Heart right ventricle (tissue), 16 donors: Measurements from ENCODE around the gene ITPKB. TPM values are rescaled to one million over a fixed set of nuclear protein-coding genes. Genes with fewer than 3 reads are reported as not detected.

Experiments used
- ATAC-seq, 8 donors: fragments of 200-7000 bp; cut with Tn5 transposase; one replicate each; pipeline ENCODE4 v1.9.1; 2020; ENCODE audit warnings: mild to moderate bottlenecking in 8 of 8, moderate library complexity in 8 of 8, moderate number of reproducible peaks in 1 of 8
- DNase-seq, 2 donors: peaks; one replicate each; pipeline ENCODE4 v3.0.0-alpha.2; 2020
- H3K27ac ChIP-seq, 10 donors: fragments of 200-600 bp; sonication (generic) in 2 of 10; one replicate each; pipeline versions ENCODE4 v1.5.0 to v1.8.0; 2020 to 2022; ENCODE audit warnings: mild to moderate bottlenecking in 3 of 10
- H3K27me3 ChIP-seq, 7 donors: fragments of 200-600 bp; one replicate each; pipeline ENCODE4 v1.8.0; 2021 to 2022; ENCODE audit warnings: mild to moderate bottlenecking in 2 of 7
- H3K36me3 ChIP-seq, 9 donors: fragments of 200-600 bp; sonication (generic) in 1 of 9; one replicate each; pipeline versions ENCODE4 v1.5.0 to v1.8.0; 2020 to 2022; ENCODE audit warnings: mild to moderate bottlenecking in 2 of 9
- H3K4me1 ChIP-seq, 9 donors: fragments of 200-600 bp; sonication (generic) in 1 of 9; one replicate each; pipeline versions ENCODE4 v1.5.0 to v1.8.0; 2020 to 2022; ENCODE audit warnings: mild to moderate bottlenecking in 4 of 9
- H3K4me3 ChIP-seq, 10 donors: fragments of 200-600 bp; sonication (generic) in 2 of 10; one replicate each; pipeline versions ENCODE4 v1.5.0 to v1.8.0; 2020 to 2022; ENCODE audit warnings: mild to moderate bottlenecking in 7 of 10, moderate library complexity in 2 of 10
- H3K9me3 ChIP-seq, 11 donors: fragments of 200-600 bp in 10 of 11; sonication (generic) in 2 of 11; one replicate each; pipeline versions ENCODE4 v1.5.0 to v1.8.0; 2013 to 2022; ENCODE audit warnings: mild to moderate bottlenecking in 2 of 11, control low read depth in 1 of 11, moderate library complexity in 1 of 11
- WGBS, 2 donors: extraction: QIAGEN DNeasy Blood & Tissue Kit; methylation state at CpG; one replicate each; pipeline ENCODE4 v1.1.7; 2013; ENCODE audit warnings: inconsistent platforms in 1 of 2; 5-methylcytosine and 5-hydroxymethylcytosine counted together
- intact Hi-C, 10 donors: fragments of 100-400 bp; cut with DNase I; formaldehyde crosslinking; loops; one replicate each; pipeline versions ENCODE4 v1.11.1 to v1.14.2; 2022
- polyA plus RNA-seq, 2 donors: library from polyadenylated mRNA; stranded (reverse); fragments of 200-250 nt; gene quantifications; one replicate each; pipeline ENCODE4 v1.2.3, GENCODE V29; 2013
- total RNA-seq, 10 donors: library from RNA; stranded (reverse); fragmentation: NEBNext Ultra II Directional in 3 of 10; extraction: Animal tissue kit (Norgen Biotek cat#: 25700) in 3 of 10; gene quantifications; one replicate each; pipeline versions ENCODE4 v1.2.1 to v1.2.4, GENCODE V29; 2021 to 2023
- TF ChIP-seq, protein P1 (sequence below), 9 donors: fragments of 200-600 bp; sonication (generic) in 2 of 9; IDR thresholded peaks; one replicate each; pipeline versions ENCODE4 v1.5.0 to v1.8.0; 2021 to 2022; ENCODE audit warnings: antibody characterized with exemption in 9 of 9, mild to moderate bottlenecking in 5 of 9, moderate library complexity in 1 of 9
- donor health status: Arrhythmogenic right ventricular cardiomyopathy.
- donor health status: ischemic (EF 13 %, LVEDD 7.1; RV severe dilation, severe dysfunction).
- donor health status: healthy with polysubstance abuse.
- donor health status: DM: no; HTN: yes; CAD: no.
- donor health status: DM: no; HTN: no; CAD: no.
- donor health status: ischemic (EF 25% LVEDD 6.9; RV normal size, moderate dysfunction).
- donor health status: ischemic (EF 25% LVEDD 5.7; RV mildly dilated, moderate dysfunction).
- donor health status: healthy.
- donor health status: DM: yes; HTN: yes; CAD: no.
- donor health status: Ischemic cardiomyopathy.
- donor health status: ischemic (EF 35%, LVEDD 5.7; RV mildly dilated, moderate dysfunction).
- donor health status: nonischemic (EF 11% LVEDD 7.7; RV severe dilation, severe dysfunction).
- donor health status: DM: yes; HTN: yes; CAD: no.
- donor health status: PGD.
- donor health status: ischemic (EF 29% LVEDD 5.4; RV normal size, mild dysfunction).
- donor health status: nonischemic (EF 23%, LVEDD 6.1; RV moderate dilation, normal function).

The ITPKB gene
- total and polyA plus RNA-seq, 12 donors, result 4.5 to 30.5 (median 16.1) TPM

DNA sequence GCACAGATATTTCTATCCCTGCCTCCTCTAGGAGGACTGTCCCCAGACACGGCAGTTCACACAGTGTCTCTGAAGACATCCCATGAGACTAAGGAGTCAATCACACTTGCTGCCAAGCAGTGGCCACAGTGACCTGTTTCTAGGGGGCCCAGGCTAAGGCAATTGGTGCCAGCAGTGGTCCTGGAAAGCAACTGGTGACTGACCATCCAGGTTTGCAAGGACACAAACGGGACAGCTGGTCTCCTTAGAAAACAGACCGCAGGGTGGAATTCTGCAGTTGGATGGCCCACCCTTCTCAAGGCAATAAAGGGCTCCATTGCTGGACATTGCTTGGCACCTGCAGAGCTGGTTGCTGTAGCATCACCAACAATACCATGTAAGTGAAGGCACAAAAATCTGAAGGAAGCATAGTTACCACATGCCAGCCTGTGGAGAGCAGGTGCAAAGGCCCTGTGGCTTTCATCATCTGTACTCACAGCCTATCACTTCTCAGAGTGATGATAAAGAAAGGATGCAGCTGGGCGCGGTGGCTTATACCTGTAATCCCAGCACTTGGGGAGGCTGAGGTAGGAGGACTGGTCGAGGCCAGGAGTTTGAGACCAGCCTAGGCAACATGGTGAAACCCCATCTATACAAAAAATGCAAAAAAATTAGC is 109.1 kb downstream of the ITPKB start:
- intact Hi-C loops, result loop anchor here in 7 of 10 donors (5.0 to 10.0 kb wide), 6 partner anchors 55 to 815 kb away; partner anchors contain the start of gene ITPKB (in 1 of the 7)
- peaks cover 0 to 41% (median 24%) of the 10 kb centered on the region in 9 donors for H3K4me1 ChIP-seq
- no peak overlapping the region for H3K27ac ChIP-seq
- H3K4me3 ChIP-seq, result no peak overlapping the region
- H3K27me3 ChIP-seq, result no peaks in the 10 kb centered on the region
- TF ChIP-seq, protein P1, sequence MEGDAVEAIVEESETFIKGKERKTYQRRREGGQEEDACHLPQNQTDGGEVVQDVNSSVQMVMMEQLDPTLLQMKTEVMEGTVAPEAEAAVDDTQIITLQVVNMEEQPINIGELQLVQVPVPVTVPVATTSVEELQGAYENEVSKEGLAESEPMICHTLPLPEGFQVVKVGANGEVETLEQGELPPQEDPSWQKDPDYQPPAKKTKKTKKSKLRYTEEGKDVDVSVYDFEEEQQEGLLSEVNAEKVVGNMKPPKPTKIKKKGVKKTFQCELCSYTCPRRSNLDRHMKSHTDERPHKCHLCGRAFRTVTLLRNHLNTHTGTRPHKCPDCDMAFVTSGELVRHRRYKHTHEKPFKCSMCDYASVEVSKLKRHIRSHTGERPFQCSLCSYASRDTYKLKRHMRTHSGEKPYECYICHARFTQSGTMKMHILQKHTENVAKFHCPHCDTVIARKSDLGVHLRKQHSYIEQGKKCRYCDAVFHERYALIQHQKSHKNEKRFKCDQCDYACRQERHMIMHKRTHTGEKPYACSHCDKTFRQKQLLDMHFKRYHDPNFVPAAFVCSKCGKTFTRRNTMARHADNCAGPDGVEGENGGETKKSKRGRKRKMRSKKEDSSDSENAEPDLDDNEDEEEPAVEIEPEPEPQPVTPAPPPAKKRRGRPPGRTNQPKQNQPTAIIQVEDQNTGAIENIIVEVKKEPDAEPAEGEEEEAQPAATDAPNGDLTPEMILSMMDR (IDR thresholded peaks at IDR 0.05), result no peak
- ATAC-seq, result no peak
- DNase-seq, result no peak
- H3K36me3 ChIP-seq, result peaks cover 0 to 42% (median 0%) of the 10 kb centered on the region in 9 donors
- no peaks in the 10 kb centered on the region for H3K9me3 ChIP-seq
- WGBS, 2 donors, result 90 to 95% methylated on average over 6 of the region's 6 CpGs

DNA sequence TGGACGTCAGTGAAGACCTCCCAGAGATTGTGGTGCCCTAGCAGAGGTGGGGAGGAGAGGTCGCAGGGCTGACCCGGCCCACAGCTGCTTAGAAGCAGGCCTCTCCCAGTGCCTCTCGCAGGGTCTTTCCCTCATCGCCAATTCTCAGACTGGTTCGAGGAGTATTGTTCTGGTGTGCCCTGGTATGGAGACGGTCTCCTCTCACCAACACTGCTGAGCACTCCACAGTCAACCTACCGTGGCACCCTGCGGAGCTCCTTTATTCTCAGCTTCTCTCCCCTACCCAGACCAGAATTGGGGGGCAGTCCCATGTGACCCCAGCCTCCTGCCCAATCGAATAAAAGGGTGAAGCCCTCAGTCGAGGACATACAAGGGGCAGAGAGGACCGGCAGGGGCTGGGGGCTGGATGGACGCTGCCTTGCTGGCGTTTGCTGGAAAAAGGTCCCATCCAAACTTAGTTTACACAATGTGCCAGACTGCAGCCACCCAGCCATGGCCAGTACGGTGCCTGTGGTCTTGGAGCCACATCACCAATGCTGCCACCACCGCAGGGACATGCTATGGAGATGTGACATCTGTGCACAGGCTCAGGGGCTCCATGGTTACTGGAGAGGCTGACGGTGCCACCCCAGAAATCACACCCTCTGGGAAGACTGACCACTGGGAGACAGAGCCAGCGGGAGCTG is 109.7 kb downstream of the ITPKB start:
- Histone ChIP-seq H3K4me3 (no peak overlapping the region), H3K36me3 (peaks cover 0 to 37% (median 0%) of the 10 kb centered on the region in 9 donors), H3K9me3 (no peaks in the 10 kb centered on the region), H3K27ac (no peak overlapping the region), H3K4me1 (peaks cover 0 to 34% (median 21%) of the 10 kb centered on the region in 9 donors), H3K27me3 (no peaks in the 10 kb centered on the region)
- no peak for ATAC-seq
- no peak for DNase-seq
- TF ChIP-seq, protein P1 (IDR thresholded peaks at IDR 0.05), result no peak
- 92 to 94% methylated on average over 18 of the region's 18 CpGs for WGBS, 2 donors
- intact Hi-C loops, result loop anchor here in 1 of 10 donors (10.0 kb wide), 1 partner anchor 205 kb away; no protein-coding TSS in a partner anchor

DNA sequence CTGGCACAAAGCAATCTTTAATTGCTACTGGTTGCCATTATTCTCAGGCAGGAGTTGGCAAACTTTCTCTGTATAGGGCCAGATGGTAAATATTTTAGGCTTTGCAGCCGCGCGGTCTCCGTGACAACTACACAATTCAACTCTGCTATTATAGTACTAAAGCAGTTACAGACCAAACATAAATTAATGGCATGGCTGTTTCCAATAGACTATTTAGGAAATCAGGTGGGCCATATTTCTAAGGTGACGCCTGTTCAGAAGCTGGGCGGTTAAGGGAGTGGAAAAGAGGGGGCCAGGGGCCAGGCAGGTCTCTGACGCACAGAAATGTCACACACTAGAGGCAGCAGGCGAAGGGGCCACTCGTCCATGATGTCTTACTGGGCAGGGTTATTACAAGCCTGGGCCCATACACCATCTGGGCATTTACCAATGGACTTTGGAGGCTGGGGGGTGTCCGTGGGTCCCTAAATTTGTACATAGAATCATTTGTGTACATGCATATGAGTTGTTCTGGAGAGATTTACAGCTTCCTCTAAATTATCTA is 110.4 kb downstream of the ITPKB start:
- Histone ChIP-seq H3K36me3 (peaks cover 0 to 30% (median 0%) of the 10 kb centered on the region in 9 donors), H3K27ac (no peak overlapping the region), H3K9me3 (no peaks in the 10 kb centered on the region), H3K27me3 (no peaks in the 10 kb centered on the region), H3K4me3 (no peak overlapping the region), H3K4me1 (peaks cover 0 to 28% (median 14%) of the 10 kb centered on the region in 9 donors)
- TF ChIP-seq, protein P1 (IDR thresholded peaks at IDR 0.05), result no peak
- DNase-seq, result no peak
- 89 to 92% methylated on average over 10 of the region's 10 CpGs for WGBS, 2 donors
- ATAC-seq, result no peak
- intact Hi-C loops, result loop anchor here in 1 of 10 donors (10.0 kb wide), 1 partner anchor 204 kb away; no protein-coding TSS in a partner anchor

DNA sequence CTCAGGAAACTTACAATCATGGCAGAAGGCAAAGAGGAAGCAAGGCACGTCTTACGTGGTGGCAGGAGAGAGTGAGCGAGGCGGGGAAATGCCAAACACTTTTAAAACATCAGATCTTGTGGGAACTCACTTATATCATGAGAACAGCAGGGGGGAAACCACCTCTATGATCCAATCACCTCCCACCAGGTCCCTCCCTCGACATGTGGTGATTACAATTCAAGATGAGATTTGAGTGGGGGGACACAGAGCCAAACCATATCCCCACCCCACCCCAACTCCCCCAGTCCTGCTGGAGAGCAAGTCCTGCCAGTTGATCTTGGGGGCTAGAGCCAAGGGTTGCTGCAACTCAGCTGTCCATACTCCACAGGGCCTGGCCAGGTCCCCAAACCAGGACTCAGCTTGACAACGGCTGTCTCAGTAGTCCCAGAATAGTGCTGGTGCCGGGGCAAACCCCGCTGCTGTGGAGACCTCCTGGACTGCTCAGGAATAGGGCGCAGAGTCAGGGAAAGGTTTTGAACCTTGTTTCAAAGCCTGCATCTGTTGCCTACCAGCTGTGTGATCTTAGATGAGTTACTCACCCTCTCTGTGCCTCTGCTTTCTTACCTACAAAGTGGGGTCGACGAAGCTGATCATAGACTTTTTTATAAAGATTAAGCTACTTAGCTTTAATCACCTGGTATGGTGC is 111.0 kb downstream of the ITPKB start:
- no peak overlapping the region for H3K27ac ChIP-seq
- intact Hi-C loops, result loop anchor here in 2 of 10 donors (2.0 to 10.0 kb wide), 2 partner anchors 201 to 203 kb away; no protein-coding TSS in a partner anchor
- DNase-seq, result no peak

More for the DNA sequence above, 111.0 kb downstream of the ITPKB start:
- Histone ChIP-seq H3K36me3 (peaks cover 0 to 24% (median 0%) of the 10 kb centered on the region in 9 donors), H3K4me3 (no peak overlapping the region), H3K4me1 (peaks cover 0 to 21% (median 10%) of the 10 kb centered on the region in 9 donors), H3K27me3 (no peaks in the 10 kb centered on the region), H3K9me3 (no peaks in the 10 kb centered on the region)
- ATAC-seq, result no peak
- WGBS, 2 donors, result 88 to 89% methylated on average over 11 of the region's 11 CpGs
- TF ChIP-seq, protein P1 (IDR thresholded peaks at IDR 0.05), result no peak
